ENCODE results near the gene SNTG2. TPM values are rescaled to one million over a fixed set of nuclear protein-coding genes. Genes with fewer than 3 reads are reported as not detected.

Gene SNTG2
- total and polyA plus RNA-seq, 10 of the 15 experiments (the other 5 are each of a cell fraction or from before 2014, with no cell fraction given) = not detected

DNA sequence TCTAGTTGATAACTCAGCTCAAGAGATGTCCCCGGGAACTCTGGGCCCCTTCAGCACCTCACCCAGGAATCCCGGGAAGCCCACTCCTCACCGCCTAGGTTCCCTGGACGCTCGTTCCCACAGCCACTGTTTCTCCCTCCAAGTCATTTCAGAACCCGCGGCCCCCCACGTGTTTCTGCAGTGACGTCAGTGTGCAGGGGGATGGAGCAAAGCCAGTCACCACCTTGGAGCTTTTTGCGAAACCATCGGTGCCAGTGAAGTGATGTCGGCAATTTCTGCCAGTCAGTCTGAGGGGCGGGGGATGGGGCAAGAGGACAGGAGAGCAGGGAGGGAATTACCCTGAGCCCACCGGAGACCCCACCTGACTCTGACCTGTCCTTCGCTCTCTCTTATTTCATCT lies 119.2 kb downstream of the SNTG2 start:
- no peaks in the 10 kb centered on the region for H3K79me2 ChIP-seq (ENCODE audit: control insufficient read depth, insufficient read depth, low read length)
- FAIRE-seq = no peak
- no peaks in the 10 kb centered on the region for H3K27me3 ChIP-seq (replicated peaks in 1 of 2; ENCODE audit: control insufficient read depth in 2 of 2, insufficient read depth in 2 of 2, low read length in 1 of 2)
- H3K9ac ChIP-seq (ENCODE audit: control insufficient read depth, insufficient read depth, low read length) = no peak overlapping the region
- H3K4me2 ChIP-seq (ENCODE audit: control insufficient read depth, insufficient read depth) = no peak overlapping the region
- TF ChIP-seq PAX8 (IDR thresholded peaks at IDR 0.05) (no peak), TCF12 (IDR thresholded peaks at IDR 0.05; ENCODE audit: low read depth, low read length) (no peak), MTA3 (IDR thresholded peaks at IDR 0.05; ENCODE audit: borderline replicate concordance, low read length) (no peak), SRF (IDR thresholded peaks at IDR 0.05; ENCODE audit: low read depth in 2 of 2, low read length in 2 of 2) (no peak), DPF2 (IDR thresholded peaks at IDR 0.05) (no peak), NFIC (IDR thresholded peaks at IDR 0.05; ENCODE audit: low read depth, low read length) (no peak), ZNF24 (IDR thresholded peaks at IDR 0.05) (no peak), MLLT1 (IDR thresholded peaks at IDR 0.05) (no peak), IKZF2 (IDR thresholded peaks at IDR 0.05) (no peak), TAF1 (IDR thresholded peaks at IDR 0.05; ENCODE audit: borderline replicate concordance, low read depth, low read length) (no peak), IRF3 (IDR thresholded peaks at IDR 0.05) (no peak), POLR2AphosphoS2 (IDR thresholded peaks at IDR 0.05; ENCODE audit: low read depth, low read length) (no peak), JUNB (IDR thresholded peaks at IDR 0.05) (no peak)
- TF ChIP-seq, protein P1, sequence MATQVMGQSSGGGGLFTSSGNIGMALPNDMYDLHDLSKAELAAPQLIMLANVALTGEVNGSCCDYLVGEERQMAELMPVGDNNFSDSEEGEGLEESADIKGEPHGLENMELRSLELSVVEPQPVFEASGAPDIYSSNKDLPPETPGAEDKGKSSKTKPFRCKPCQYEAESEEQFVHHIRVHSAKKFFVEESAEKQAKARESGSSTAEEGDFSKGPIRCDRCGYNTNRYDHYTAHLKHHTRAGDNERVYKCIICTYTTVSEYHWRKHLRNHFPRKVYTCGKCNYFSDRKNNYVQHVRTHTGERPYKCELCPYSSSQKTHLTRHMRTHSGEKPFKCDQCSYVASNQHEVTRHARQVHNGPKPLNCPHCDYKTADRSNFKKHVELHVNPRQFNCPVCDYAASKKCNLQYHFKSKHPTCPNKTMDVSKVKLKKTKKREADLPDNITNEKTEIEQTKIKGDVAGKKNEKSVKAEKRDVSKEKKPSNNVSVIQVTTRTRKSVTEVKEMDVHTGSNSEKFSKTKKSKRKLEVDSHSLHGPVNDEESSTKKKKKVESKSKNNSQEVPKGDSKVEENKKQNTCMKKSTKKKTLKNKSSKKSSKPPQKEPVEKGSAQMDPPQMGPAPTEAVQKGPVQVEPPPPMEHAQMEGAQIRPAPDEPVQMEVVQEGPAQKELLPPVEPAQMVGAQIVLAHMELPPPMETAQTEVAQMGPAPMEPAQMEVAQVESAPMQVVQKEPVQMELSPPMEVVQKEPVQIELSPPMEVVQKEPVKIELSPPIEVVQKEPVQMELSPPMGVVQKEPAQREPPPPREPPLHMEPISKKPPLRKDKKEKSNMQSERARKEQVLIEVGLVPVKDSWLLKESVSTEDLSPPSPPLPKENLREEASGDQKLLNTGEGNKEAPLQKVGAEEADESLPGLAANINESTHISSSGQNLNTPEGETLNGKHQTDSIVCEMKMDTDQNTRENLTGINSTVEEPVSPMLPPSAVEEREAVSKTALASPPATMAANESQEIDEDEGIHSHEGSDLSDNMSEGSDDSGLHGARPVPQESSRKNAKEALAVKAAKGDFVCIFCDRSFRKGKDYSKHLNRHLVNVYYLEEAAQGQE (IDR thresholded peaks at IDR 0.05; ENCODE audit: low read depth, low read length) = no peak
- SMC1A ChIA-PET (ENCODE audit: uncharacterized antibody, unreplicated experiment) = no interaction called here
- no peaks in the 10 kb centered on the region for H3K36me3 ChIP-seq (ENCODE audit: control insufficient read depth in 2 of 2, insufficient read depth in 2 of 2, low read length in 1 of 2)
- in situ Hi-C loops (cut with MboI) (no loop called here), intact Hi-C loops (cut with micrococcal nuclease; ENCODE audit: unreplicated experiment) (no loop called here)
- POLR2A ChIA-PET = interaction anchor here (0.6 kb wide), 1 partner anchor 53 kb away, joined by 3 read pairs; no protein-coding TSS in a partner anchor
- H3K4me1 ChIP-seq (ENCODE audit: control insufficient read depth, insufficient read depth, low read length) = no peaks in the 10 kb centered on the region
- 61% methylated on average over 15 of the region's 15 CpGs for WGBS (ENCODE audit: insufficient coverage, insufficient replicate concordance, low lambda C conversion rate, missing lambda C conversion rate)
- BruUV-seq (replicated peaks) = no TSS peak
- no peaks in the 10 kb centered on the region for H4K20me1 ChIP-seq (ENCODE audit: control insufficient read depth, insufficient read depth)
- no peak overlapping the region for H3K4me3 ChIP-seq
- H2AFZ ChIP-seq (ENCODE audit: control insufficient read depth, low read depth, low read length) = no peak overlapping the region
- RAD21 ChIA-PET (ENCODE audit: unreplicated experiment) = no interaction called here
- H3K27ac ChIP-seq (ENCODE audit: control insufficient read depth, insufficient read depth) = no peak overlapping the region
- ATAC-seq = no peak
- CTCF ChIA-PET = interaction anchor here (0.6 kb wide), 1 partner anchor 277 kb away, joined by 3 read pairs; no protein-coding TSS in a partner anchor
- H3K9me3 ChIP-seq (replicated peaks; ENCODE audit: control insufficient read depth, insufficient read depth, low read length) = no peaks in the 10 kb centered on the region
- no peak for DNase-seq (ENCODE audit: low read depth, low spot score)
